Keratinocyte (primary cell): ENCODE results near the gene RALGPS1. TPM values are rescaled to one million over a fixed set of nuclear protein-coding genes. Genes with fewer than 3 reads are reported as not detected.

ENCODE experiments used
- DNase-seq: peaks from one replicate; pipeline ENCODE4 v3.0.0-alpha.2; 2011; ENCODE audit warnings: low read depth, missing footprints, low spot score
- FAIRE-seq: peaks from 2 replicates; lab custom pipeline; 2011; peaks lifted over from hg19 to GRCh38; lab: Jason Lieb, UNC
- H2AFZ ChIP-seq: 2 replicates; pipeline ENCODE4 v1.6.0; 2012; ENCODE audit warnings: low read length, control low read depth, inconsistent platforms; ENCODE audit not compliant: control insufficient read depth
- H3K27ac ChIP-seq: 2 replicates; pipeline ENCODE4 v1.5.1; 2011; ENCODE audit warnings: low read length; ENCODE audit not compliant: control insufficient read depth, insufficient read depth
- H3K27me3 ChIP-seq: 3 replicates; pipeline ENCODE4 v1.6.0; 2011; ENCODE audit warnings: low read length; ENCODE audit not compliant: control insufficient read depth, insufficient read depth; ENCODE audit errors: extremely low read depth
- H3K36me3 ChIP-seq, 2 experiments: 2 replicates in 1 of 2; 3 replicates in 1 of 2; pipeline ENCODE4 v1.5.1; 2011; ENCODE audit warnings: low read length in 2 of 2, mild to moderate bottlenecking in 1 of 2; ENCODE audit not compliant: control insufficient read depth in 2 of 2, insufficient read depth in 2 of 2; ENCODE audit errors: extremely low read depth in 1 of 2
- H3K4me1 ChIP-seq: 3 replicates; pipeline ENCODE4 v1.5.1; 2011; ENCODE audit warnings: low read length; ENCODE audit not compliant: control insufficient read depth, insufficient read depth; ENCODE audit errors: extremely low read depth
- H3K4me2 ChIP-seq: 3 replicates; pipeline ENCODE4 v1.6.0; 2011; ENCODE audit warnings: low read depth, low read length; ENCODE audit not compliant: control insufficient read depth, insufficient read depth; ENCODE audit errors: extremely low read depth
- H3K4me3 ChIP-seq, 3 experiments: fragments of 200-600 bp in 1 of 3; sonication (generic) in 1 of 3; 2 replicates in 2 of 3; 3 replicates in 1 of 3; pipeline ENCODE4 v1.5.1; 2011 to 2016; ENCODE audit warnings: low read length in 3 of 3, mild to moderate bottlenecking in 3 of 3, control low read depth in 2 of 3, inconsistent platforms in 1 of 3, low read depth in 1 of 3, mixed read lengths in 1 of 3, mixed run types in 1 of 3, moderate library complexity in 1 of 3; ENCODE audit not compliant: control insufficient read depth in 2 of 3, insufficient read depth in 2 of 3; ENCODE audit errors: extremely low read depth in 1 of 3
- H3K79me2 ChIP-seq: 2 replicates; pipeline ENCODE4 v1.6.0; 2012; ENCODE audit warnings: low read length; ENCODE audit not compliant: control insufficient read depth, insufficient read depth
- H3K9ac ChIP-seq: 3 replicates; pipeline ENCODE4 v1.6.0; 2011; ENCODE audit warnings: low read length; ENCODE audit not compliant: control insufficient read depth, insufficient read depth; ENCODE audit errors: extremely low read depth
- H3K9me1 ChIP-seq: 3 replicates; pipeline ENCODE4 v1.6.0; 2011; ENCODE audit warnings: low read length; ENCODE audit not compliant: control insufficient read depth, insufficient read depth; ENCODE audit errors: extremely low read depth
- H3K9me3 ChIP-seq: 2 replicates; pipeline ENCODE4 v1.5.1; 2012; ENCODE audit warnings: low read depth, low read length; ENCODE audit not compliant: control insufficient read depth
- H4K20me1 ChIP-seq: 3 replicates; pipeline ENCODE4 v1.6.0; 2011; ENCODE audit warnings: low read length; ENCODE audit not compliant: control insufficient read depth, insufficient read depth; ENCODE audit errors: extremely low read depth
- EZH2 ChIP-seq: IDR thresholded peaks from one replicate; pipeline ENCODE4 v1.6.1; 2012; ENCODE audit warnings: inconsistent platforms, mild to moderate bottlenecking, low read length, moderate library complexity
- dilution Hi-C: fragments of 300-500 bp; cut with MboI; formaldehyde crosslinking; loops from one replicate; pipeline ENCODE4 v1.7.0; 2020; ENCODE audit warnings: low sequenced_read_pairs; ENCODE audit not compliant: extremely low pct_ligation_motif_present
- polyA plus RNA-seq, 5 experiments: library from polyadenylated mRNA; depleted of rRNA in 3 of 5; stranded (reverse) in 3 of 5; stranded (forward) in 1 of 5; unstranded in 1 of 5; fragments of >200 nt; gene quantifications; 1 replicate in 1 of 5; 2 replicates in 3 of 5; 3 replicates in 1 of 5; pipeline versions ENCODE4 v1.2.1 to v1.2.3, GENCODE V29; 2011 to 2012; ENCODE audit warnings: missing spikeins in 2 of 5, low read depth in 1 of 5, low replicate concordance in 1 of 5
- TF ChIP-seq, protein P1 (sequence below), 3 experiments: IDR thresholded peaks in 1 of 3; conservative IDR thresholded peaks in 1 of 3; optimal IDR thresholded peaks in 1 of 3; 2 replicates in 2 of 3; 3 replicates in 1 of 3; pipeline versions ENCODE3 to v1.5.1; 2011; ENCODE audit warnings: low read length in 3 of 3, mild to moderate bottlenecking in 3 of 3, moderate library complexity in 2 of 3, control low read depth in 1 of 3, inconsistent platforms in 1 of 3; ENCODE audit not compliant: insufficient read depth in 2 of 3; ENCODE audit errors: extremely low read depth in 1 of 3

RALGPS1 gene
- polyA plus RNA-seq, 1 donor (not counting 4 experiments of a cell fraction or from before 2014, with no cell fraction given), result 0.56 TPM

DNA sequence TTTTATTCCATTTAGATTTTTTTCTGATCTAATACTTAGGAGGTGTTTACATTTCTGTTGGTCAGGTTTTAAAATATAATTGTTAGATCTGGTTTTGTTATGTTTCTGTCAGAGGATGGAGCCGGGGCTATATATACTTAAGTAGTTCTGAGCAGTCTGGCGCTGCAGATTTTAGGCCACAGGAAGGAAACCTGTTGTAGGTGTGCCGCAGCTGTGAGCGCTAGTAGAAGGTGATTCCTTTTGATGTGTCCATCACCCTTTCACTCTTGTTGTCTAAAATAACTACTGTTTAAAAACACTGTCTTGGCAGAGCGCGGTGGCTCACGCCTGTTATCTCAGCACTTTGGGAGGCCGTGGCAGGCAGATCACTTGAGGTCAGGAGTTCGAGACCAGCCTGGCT is 37.2 kb upstream of the RALGPS1 start:
- H3K9me3 ChIP-seq, result no peaks in the 10 kb centered on the region
- no peak overlapping the region for H2AFZ ChIP-seq
- H3K27ac ChIP-seq, result no peak overlapping the region
- no peak overlapping the region for H3K9ac ChIP-seq
- H4K20me1 ChIP-seq, result peaks cover 2% of the 10 kb centered on the region
- TF ChIP-seq EZH2, result no peak
- dilution Hi-C loops, result no loop called here
- FAIRE-seq (no peak), DNase-seq (no peak)
- H3K4me3 ChIP-seq, result no peak overlapping the region
- H3K4me1 ChIP-seq, result no peaks in the 10 kb centered on the region
- peaks cover 7% of the 10 kb centered on the region for H3K79me2 ChIP-seq
- H3K4me2 ChIP-seq, result no peak overlapping the region
- peaks cover 4% of the 10 kb centered on the region for H3K9me1 ChIP-seq
- no peaks in the 10 kb centered on the region for H3K27me3 ChIP-seq
- peaks cover 14 to 19% of the 10 kb centered on the region in 2 experiments for H3K36me3 ChIP-seq

DNA sequence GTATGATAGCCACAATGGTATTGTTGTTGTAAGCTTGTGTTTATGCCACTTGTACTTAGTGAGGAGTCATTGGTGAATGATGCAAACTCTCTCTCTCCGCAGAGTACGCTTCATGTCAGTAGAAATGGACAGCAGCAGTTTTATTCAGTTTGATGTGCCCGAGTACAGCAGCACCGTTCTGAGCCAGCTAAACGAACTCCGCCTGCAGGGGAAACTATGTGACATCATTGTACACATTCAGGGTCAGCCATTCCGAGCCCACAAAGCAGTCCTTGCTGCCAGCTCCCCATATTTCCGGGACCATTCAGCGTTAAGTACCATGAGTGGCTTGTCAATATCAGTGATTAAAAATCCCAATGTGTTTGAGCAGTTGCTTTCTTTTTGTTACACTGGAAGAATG is 35.3 kb upstream of the RALGPS1 start:
- no peak for FAIRE-seq
- dilution Hi-C loops, result no loop called here

More for the DNA sequence above, 35.3 kb upstream of the RALGPS1 start:
- Histone ChIP-seq H3K4me2 (no peak overlapping the region), H4K20me1 (peaks cover 2% of the 10 kb centered on the region), H3K79me2 (peaks cover 7% of the 10 kb centered on the region), H3K36me3 (peaks cover 17 to 24% of the 10 kb centered on the region in 2 experiments), H3K27me3 (no peaks in the 10 kb centered on the region), H3K9me1 (peaks cover 4% of the 10 kb centered on the region), H3K4me1 (no peaks in the 10 kb centered on the region), H3K27ac (no peak overlapping the region), H2AFZ (no peak overlapping the region), H3K4me3 (no peak overlapping the region), H3K9me3 (no peaks in the 10 kb centered on the region), H3K9ac (no peak overlapping the region)
- no peak for DNase-seq
- TF ChIP-seq EZH2, result no peak
- TF ChIP-seq, protein P1, sequence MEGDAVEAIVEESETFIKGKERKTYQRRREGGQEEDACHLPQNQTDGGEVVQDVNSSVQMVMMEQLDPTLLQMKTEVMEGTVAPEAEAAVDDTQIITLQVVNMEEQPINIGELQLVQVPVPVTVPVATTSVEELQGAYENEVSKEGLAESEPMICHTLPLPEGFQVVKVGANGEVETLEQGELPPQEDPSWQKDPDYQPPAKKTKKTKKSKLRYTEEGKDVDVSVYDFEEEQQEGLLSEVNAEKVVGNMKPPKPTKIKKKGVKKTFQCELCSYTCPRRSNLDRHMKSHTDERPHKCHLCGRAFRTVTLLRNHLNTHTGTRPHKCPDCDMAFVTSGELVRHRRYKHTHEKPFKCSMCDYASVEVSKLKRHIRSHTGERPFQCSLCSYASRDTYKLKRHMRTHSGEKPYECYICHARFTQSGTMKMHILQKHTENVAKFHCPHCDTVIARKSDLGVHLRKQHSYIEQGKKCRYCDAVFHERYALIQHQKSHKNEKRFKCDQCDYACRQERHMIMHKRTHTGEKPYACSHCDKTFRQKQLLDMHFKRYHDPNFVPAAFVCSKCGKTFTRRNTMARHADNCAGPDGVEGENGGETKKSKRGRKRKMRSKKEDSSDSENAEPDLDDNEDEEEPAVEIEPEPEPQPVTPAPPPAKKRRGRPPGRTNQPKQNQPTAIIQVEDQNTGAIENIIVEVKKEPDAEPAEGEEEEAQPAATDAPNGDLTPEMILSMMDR (optimal IDR thresholded peaks at IDR 0.05 in 1 of 3, IDR thresholded peaks at IDR 0.05 in 1 of 3, conservative IDR thresholded peaks at IDR 0.05 in 1 of 3; ENCODE audit: extremely low read depth in 1 of 3, insufficient read depth in 2 of 3, low read length in 3 of 3), result no peak
